ENCODE data around the gene PEX12. TPM values are rescaled to one million over a fixed set of nuclear protein-coding genes. Genes with fewer than 3 reads are reported as not detected.

PEX12 gene
- polyA plus RNA-seq, 1 donor (not counting 4 experiments of a cell fraction or from before 2014, with no cell fraction given), result 6.4 TPM

DNA sequence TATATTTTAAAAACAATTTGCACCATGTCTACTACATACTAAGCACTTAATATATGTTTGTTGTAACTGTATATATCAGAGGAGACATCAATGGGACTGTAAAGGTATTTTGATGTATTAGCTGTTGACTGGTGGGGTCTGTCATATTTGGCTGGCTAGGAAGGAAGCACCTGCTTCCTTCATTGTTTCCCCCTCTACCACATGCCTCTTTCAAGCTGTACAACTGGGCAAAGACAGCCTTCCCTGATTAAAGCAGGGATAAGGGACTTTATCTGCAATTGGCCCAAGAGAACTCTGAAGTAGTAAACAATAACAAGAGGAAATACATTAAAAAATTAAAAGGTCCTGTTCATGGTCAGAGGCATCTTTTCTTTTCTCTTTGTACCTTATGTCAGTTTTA is 35.4 kb downstream of the PEX12 start:
- no peak overlapping the region for H3K9ac ChIP-seq (ENCODE audit: control insufficient read depth, extremely low read depth, insufficient read depth, low read length)
- no peak overlapping the region for H3K27ac ChIP-seq (ENCODE audit: control insufficient read depth, insufficient read depth, low read length)
- no peak overlapping the region for H3K4me2 ChIP-seq (ENCODE audit: control insufficient read depth, extremely low read depth, insufficient read depth, low read depth, low read length)
- TF ChIP-seq, protein P1, sequence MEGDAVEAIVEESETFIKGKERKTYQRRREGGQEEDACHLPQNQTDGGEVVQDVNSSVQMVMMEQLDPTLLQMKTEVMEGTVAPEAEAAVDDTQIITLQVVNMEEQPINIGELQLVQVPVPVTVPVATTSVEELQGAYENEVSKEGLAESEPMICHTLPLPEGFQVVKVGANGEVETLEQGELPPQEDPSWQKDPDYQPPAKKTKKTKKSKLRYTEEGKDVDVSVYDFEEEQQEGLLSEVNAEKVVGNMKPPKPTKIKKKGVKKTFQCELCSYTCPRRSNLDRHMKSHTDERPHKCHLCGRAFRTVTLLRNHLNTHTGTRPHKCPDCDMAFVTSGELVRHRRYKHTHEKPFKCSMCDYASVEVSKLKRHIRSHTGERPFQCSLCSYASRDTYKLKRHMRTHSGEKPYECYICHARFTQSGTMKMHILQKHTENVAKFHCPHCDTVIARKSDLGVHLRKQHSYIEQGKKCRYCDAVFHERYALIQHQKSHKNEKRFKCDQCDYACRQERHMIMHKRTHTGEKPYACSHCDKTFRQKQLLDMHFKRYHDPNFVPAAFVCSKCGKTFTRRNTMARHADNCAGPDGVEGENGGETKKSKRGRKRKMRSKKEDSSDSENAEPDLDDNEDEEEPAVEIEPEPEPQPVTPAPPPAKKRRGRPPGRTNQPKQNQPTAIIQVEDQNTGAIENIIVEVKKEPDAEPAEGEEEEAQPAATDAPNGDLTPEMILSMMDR (optimal IDR thresholded peaks at IDR 0.05 in 1 of 3, IDR thresholded peaks at IDR 0.05 in 1 of 3, conservative IDR thresholded peaks at IDR 0.05 in 1 of 3; ENCODE audit: extremely low read depth in 1 of 3, insufficient read depth in 2 of 3, low read length in 3 of 3), result no peak
- TF ChIP-seq EZH2 (IDR thresholded peaks at IDR 0.05; ENCODE audit: low read length), result no peak
- no peaks in the 10 kb centered on the region for H3K27me3 ChIP-seq (ENCODE audit: control insufficient read depth, extremely low read depth, insufficient read depth, low read length)
- H4K20me1 ChIP-seq (ENCODE audit: control insufficient read depth, extremely low read depth, insufficient read depth, low read length), result no peaks in the 10 kb centered on the region
- dilution Hi-C loops (cut with MboI; ENCODE audit: extremely low pct_ligation_motif_present, low sequenced_read_pairs), result no loop called here
- H3K4me3 ChIP-seq (ENCODE audit: control insufficient read depth in 2 of 3, extremely low read depth in 1 of 3, insufficient read depth in 2 of 3, low read depth in 1 of 3, low read length in 3 of 3), result no peak overlapping the region
- H3K79me2 ChIP-seq (ENCODE audit: control insufficient read depth, insufficient read depth, low read length), result no peaks in the 10 kb centered on the region
- no peaks in the 10 kb centered on the region for H3K9me3 ChIP-seq (ENCODE audit: control insufficient read depth, low read depth, low read length)
- no peak for FAIRE-seq
- H2AFZ ChIP-seq (ENCODE audit: control insufficient read depth, low read length), result no peak overlapping the region
- H3K4me1 ChIP-seq (ENCODE audit: control insufficient read depth, extremely low read depth, insufficient read depth, low read length), result no peaks in the 10 kb centered on the region
- H3K9me1 ChIP-seq (ENCODE audit: control insufficient read depth, extremely low read depth, insufficient read depth, low read length), result no peaks in the 10 kb centered on the region
- DNase-seq (ENCODE audit: low read depth, low spot score), result no peak
- no peaks in the 10 kb centered on the region for H3K36me3 ChIP-seq (ENCODE audit: control insufficient read depth in 2 of 2, extremely low read depth in 1 of 2, insufficient read depth in 2 of 2, low read length in 2 of 2)

DNA sequence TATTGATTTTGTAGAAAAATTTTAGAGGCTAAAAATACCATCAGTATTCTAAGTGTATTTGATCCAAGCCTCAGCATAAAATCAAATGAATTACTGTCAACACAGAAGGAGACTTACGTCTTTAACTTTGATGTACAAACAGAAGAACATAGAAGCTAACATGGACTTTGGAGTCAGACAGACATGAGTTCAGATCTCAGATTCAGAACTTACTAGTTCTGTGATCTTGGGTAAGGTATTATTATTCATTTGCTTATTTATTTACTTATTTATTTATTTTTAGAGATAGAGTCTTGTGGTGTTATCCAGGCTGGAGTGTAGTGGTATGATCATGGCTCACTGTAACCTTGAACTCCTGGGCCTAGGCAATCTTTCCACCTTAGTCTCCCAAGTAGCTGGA is 36.9 kb downstream of the PEX12 start:
- TF ChIP-seq, protein P1 (optimal IDR thresholded peaks at IDR 0.05 in 1 of 3, IDR thresholded peaks at IDR 0.05 in 1 of 3, conservative IDR thresholded peaks at IDR 0.05 in 1 of 3; ENCODE audit: extremely low read depth in 1 of 3, insufficient read depth in 2 of 3, low read length in 3 of 3), result no peak
- TF ChIP-seq EZH2 (IDR thresholded peaks at IDR 0.05; ENCODE audit: low read length), result no peak
- Histone ChIP-seq H3K9me1 (ENCODE audit: control insufficient read depth, extremely low read depth, insufficient read depth, low read length) (no peaks in the 10 kb centered on the region), H3K79me2 (ENCODE audit: control insufficient read depth, insufficient read depth, low read length) (no peaks in the 10 kb centered on the region), H3K9ac (ENCODE audit: control insufficient read depth, extremely low read depth, insufficient read depth, low read length) (no peak overlapping the region), H4K20me1 (ENCODE audit: control insufficient read depth, extremely low read depth, insufficient read depth, low read length) (no peaks in the 10 kb centered on the region), H3K27ac (ENCODE audit: control insufficient read depth, insufficient read depth, low read length) (no peak overlapping the region), H3K4me2 (ENCODE audit: control insufficient read depth, extremely low read depth, insufficient read depth, low read depth, low read length) (no peak overlapping the region), H3K27me3 (ENCODE audit: control insufficient read depth, extremely low read depth, insufficient read depth, low read length) (no peaks in the 10 kb centered on the region), H3K36me3 (ENCODE audit: control insufficient read depth in 2 of 2, extremely low read depth in 1 of 2, insufficient read depth in 2 of 2, low read length in 2 of 2) (no peaks in the 10 kb centered on the region), H2AFZ (ENCODE audit: control insufficient read depth, low read length) (no peak overlapping the region), H3K4me3 (ENCODE audit: control insufficient read depth in 2 of 3, extremely low read depth in 1 of 3, insufficient read depth in 2 of 3, low read depth in 1 of 3, low read length in 3 of 3) (no peak overlapping the region), H3K9me3 (ENCODE audit: control insufficient read depth, low read depth, low read length) (no peaks in the 10 kb centered on the region), H3K4me1 (ENCODE audit: control insufficient read depth, extremely low read depth, insufficient read depth, low read length) (no peaks in the 10 kb centered on the region)
- FAIRE-seq (no peak), DNase-seq (ENCODE audit: low read depth, low spot score) (no peak)
- dilution Hi-C loops (cut with MboI; ENCODE audit: extremely low pct_ligation_motif_present, low sequenced_read_pairs), result no loop called here
